GM18505 (cell line): ENCODE data around the gene ZNF618.
"Not testable (repeated sequence)": the region's sequence is repeated elsewhere in the genome, so short reads cannot be mapped to it uniquely, and the experiment has no call there.

ENCODE experiments used
- ATAC-seq: cut with Tn5 transposase; IDR thresholded peaks from one replicate; pipeline ENCODE4 v1.9.1; 2021; ENCODE audit not compliant: unreplicated experiment
- POLR2A ChIP-seq: IDR thresholded peaks from 4 replicates; pipeline ENCODE4 v1.6.1; 2011; ENCODE audit warnings: borderline replicate concordance; ENCODE audit not compliant: insufficient read depth, insufficient read length; ENCODE audit errors: extremely low read depth

Gene ZNF618

DNA sequence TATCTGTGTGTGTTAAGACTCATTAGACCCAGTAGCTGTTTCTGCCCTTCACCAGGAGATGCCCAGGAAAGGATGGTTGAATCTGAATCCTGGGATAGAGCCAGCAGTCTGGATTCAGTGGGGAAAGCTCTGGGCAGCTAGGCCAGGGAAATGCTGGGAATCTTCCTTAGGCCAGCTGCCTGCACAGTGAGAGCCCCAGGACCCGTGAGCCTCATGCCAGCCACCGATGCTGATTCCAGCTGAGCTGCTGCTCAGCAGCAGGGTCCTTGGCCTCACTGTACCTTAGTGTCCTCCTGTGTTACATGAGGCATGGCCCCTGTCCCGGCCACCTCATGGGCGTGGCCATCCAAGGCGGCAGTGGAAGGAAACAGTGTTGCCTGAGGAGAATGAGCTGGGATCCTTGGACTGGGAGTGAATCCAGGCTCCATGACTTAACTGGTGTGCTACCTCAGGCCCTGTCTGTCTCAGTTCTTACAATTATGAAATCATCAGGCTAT lies 114.9 kb downstream of the ZNF618 start:
- no peak for TF ChIP-seq POLR2A
- no peak for ATAC-seq

DNA sequence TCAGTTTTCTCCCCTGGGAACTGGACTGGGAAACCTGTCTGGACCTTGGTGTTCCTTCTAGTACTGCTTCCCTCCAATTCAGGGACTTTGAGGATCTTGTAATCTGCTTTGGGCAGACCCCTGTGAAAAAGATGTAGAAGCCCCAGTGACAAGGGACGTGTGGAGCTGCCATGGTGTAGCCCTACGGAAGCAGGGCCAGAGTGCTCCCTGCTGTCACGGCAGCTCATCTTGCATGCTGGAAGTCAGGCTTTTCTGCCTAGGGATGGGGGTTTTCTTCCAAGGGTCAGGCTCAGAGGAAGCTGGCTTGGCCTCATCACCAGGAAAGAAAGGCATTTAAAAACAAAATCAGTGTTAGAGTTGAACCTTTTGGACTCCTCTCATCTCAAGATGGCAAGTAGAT lies 115.6 kb downstream of the ZNF618 start:
- no peak for ATAC-seq
- no peak for TF ChIP-seq POLR2A

DNA sequence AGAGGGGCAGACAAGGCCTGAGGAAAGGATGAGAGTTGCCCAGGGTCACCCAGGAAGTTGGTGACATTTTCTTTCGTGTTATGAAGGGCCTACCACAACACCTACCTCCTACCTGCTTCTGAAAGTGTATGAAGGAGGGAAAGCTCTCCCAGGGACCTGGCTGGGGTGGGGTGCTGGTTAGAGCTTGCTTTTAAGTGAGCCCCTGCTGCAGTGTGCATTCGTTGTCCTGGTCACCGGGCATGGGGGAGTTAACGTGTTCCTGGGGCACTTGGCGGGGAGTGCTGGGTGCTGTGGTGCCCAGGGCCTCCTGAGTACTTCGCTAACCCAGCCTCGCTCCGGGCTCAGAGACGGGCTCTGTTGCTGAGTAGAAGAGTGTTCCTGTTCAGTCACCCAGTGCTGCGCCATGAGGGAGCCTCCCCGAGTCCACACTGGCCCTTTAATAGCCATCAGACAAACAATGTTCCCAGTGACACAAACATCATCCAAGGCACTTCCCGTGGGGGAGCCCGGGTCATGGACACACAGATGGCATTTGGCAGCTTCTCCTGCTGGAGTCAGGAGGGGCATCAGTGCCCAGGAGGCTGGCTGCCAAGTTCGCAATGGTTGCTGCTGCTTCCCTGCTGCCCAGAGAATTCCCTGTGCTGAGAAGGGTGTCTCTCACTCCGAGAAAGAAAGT lies 116.3 kb downstream of the ZNF618 start:
- TF ChIP-seq POLR2A = no peak
- no peak for ATAC-seq

DNA sequence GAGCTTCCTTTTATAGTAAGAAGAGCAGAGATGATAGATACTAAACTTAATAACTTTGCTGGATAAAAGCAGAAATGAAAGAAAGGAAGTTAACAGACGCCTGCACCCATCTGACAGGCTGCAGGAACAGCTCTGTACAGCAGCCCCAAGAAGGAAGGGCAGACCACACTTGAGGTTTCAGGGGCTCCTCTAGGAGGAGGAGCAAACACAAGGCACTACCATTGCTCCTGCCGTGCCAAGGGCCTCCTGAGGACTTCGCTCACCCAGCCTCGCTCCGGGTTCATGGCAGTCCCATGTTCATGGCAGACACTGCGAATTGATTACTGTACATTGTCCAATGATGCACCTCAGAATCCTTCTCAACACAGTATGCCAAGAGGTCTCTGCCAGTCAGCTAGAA lies 116.9 kb downstream of the ZNF618 start:
- no peak for TF ChIP-seq POLR2A
- ATAC-seq = no peak

DNA sequence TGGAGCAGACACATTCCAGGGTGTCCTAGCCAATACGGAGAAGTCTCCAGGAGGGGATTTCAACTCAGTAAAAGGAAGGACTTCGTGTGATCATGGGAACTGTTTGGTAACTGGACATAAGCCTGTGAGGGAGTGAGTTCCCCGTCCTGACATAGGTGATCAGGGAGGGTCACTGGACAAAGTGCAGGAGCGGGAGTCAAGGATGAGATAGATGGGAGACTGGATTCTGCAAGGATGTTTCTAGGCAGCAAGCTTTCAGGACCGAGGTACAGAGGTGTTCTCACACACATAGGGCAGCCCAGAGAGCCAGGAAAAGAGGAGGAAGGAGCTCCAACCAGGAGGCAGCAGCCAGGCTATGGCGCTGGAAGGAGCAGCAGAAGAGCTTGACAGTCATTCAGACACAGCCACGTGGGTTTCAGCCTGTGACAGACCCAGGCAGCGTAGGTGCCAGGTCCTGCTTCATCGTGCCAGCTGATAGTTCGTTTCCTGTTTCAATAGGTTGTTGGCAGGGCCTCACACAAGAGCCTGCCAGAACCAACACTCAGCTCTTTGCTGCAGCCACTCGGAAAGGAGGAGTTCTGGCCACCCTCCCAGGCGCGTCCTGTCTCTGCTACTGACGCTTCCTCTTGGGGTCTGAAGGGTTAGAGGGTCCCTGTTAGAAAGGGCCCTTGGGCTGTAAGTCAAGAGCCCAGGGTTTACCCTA lies 117.9 kb downstream of the ZNF618 start:
- ATAC-seq = no peak
- TF ChIP-seq POLR2A = no peak

DNA sequence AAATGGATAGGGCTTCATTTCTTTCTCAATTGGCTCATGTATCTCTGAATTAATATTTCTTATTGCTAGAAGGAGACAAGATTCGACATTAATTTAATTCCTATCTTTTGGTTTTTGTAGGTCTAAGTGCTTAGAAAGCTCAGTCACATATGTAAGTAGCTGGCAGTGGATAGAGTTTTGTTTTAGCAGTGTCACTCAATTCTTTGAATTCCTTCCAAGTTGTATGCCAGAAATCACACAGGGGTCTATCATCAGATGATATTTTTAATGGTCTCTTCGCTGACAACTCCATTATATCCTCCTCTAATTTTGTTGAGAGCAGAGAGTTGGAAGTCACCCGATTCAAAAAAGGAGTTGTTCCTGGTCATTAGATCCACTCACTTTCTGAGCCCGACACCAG lies 119.3 kb downstream of the ZNF618 start:
- TF ChIP-seq POLR2A = no peak
- ATAC-seq = no peak

DNA sequence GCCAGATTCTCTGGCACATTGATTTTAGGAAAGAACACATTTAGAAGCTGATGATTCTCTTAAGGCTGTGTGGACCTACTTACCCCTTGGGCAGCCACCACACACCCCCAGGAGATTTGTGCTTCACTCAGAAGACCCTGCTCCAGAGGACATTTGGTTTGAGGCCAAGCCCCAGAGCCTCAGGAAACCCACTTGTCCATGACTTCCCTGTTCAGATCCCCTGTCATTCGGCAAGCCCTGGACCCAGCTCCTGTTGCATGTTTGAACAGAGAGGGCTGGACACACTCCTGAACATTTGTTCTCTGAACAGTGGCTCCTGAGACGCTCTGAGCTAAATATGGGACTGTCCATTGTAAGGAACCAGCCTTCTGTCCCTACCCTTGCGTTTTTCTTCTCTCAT lies 119.9 kb downstream of the ZNF618 start:
- TF ChIP-seq POLR2A = no peak
- no peak for ATAC-seq

DNA sequence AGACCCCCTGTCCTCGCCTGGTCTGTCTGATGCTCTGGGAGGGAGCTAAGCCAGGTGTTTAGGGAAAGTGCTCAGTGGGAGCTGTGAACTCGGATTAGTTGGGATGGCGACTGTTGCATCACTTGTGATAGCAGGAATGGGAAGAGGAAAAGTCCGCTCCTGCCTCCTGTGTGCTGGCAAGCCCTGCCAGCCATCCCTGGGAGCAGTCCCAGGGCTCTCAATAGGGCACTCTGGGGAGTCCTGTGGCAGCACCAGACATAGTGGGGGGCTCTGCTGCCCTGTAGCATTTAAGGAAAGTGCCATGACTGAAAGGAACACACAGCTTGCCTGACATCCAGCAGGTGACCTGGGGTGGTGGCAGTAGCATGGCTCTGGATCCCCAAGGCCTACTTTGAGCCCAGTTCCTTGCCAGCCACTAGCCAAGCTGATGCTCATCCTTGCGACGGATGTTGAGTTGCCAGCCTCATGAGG lies 120.5 kb downstream of the ZNF618 start:
- ATAC-seq = no peak
- TF ChIP-seq POLR2A = no peak

DNA sequence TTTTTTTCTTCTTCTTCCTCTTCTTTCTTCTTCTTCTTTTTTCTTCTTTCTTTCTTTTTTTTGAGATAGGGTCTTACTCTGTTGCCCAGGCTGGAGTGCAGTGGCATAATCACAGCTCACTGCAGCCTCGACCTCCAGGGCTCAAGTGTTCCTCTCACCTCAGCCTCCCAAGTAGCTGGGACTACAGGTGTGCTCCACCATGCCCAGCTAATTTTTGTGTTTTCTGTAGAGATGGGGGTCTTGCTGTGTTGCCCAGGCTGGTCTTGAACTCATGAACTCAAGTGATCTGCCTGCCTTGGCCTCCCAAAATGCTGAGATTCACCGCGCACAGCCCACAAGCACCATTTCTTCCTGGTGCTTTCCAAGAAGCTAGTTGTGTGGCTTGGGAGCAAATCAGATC lies 121.0 kb downstream of the ZNF618 start:
- not testable (repeated sequence) for ATAC-seq

DNA sequence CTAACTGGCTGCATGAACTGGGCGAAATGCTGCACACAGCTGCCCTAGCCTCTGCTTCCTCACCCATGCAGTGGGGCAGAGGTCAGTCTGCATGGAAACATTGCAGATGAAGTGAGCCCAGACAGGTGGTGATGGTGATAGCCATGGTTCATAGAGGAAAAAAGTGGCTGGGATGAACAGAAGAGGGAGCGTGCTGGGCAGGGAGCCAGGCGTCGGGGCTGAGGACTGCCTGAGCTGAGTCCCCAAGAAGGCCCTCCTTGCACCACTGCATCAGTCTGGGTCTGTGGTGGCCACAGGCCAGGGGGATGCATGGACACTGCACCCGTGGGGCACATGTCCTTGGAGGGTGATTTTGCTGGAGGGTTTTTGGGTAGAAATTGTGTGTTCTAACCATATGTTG lies 121.5 kb downstream of the ZNF618 start:
- no peak for TF ChIP-seq POLR2A
- ATAC-seq = no peak

DNA sequence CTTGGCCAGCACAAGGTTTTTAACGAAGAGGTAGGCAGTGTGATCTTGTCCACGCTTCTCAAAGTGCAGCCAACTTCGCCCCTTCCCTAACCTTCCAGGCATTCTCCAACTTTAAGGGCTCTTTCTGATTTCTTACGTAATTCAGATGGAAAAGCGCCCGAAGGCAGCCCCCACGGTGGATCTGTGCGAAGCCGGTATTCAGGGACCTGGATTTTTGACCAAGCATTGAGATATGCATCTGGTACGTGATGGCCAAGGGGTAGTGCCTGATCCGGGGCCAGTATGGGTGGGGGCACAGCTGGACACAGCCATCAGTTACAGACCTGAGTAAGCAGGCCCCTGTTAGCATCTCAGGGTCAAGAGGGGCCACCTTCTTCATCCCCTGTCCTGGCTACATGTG lies 122.0 kb downstream of the ZNF618 start:
- no peak for TF ChIP-seq POLR2A
- no peak for ATAC-seq

DNA sequence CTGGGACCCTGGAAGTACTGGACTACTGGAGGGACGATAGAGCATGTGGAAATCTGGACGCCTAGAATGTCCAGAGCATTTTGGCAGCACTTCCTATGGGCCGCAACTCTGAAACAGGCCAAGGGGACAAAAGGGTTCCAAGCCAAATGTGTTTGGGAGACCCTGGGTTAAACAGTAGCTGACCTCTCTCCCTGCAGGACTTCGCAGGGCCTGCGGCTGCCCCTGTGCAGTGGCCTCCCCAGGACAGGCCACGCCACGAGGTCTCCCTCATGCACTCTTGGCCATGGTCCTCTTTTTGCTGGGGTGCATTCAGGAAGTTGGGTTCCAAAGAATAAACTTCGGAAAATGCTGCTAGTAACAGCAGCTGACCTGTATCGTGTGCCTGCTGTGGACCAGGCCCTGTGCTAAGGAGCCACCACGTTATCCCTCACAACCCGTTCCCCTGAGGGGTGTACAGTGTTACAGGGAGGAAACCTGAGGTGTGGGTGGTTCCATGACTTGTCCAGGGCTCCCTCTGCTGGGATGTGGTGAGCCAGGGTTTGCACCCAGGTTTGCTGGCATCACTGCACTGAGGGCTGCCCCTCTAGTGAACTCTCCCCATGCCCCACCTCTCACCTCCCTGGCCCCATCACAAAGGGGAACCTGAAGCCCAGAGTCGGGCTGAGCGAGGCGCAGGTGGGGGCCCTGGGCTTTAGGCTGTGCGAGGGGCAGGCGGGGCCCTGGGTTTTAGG lies 122.6 kb downstream of the ZNF618 start:
- no peak for TF ChIP-seq POLR2A
- no peak for ATAC-seq

DNA sequence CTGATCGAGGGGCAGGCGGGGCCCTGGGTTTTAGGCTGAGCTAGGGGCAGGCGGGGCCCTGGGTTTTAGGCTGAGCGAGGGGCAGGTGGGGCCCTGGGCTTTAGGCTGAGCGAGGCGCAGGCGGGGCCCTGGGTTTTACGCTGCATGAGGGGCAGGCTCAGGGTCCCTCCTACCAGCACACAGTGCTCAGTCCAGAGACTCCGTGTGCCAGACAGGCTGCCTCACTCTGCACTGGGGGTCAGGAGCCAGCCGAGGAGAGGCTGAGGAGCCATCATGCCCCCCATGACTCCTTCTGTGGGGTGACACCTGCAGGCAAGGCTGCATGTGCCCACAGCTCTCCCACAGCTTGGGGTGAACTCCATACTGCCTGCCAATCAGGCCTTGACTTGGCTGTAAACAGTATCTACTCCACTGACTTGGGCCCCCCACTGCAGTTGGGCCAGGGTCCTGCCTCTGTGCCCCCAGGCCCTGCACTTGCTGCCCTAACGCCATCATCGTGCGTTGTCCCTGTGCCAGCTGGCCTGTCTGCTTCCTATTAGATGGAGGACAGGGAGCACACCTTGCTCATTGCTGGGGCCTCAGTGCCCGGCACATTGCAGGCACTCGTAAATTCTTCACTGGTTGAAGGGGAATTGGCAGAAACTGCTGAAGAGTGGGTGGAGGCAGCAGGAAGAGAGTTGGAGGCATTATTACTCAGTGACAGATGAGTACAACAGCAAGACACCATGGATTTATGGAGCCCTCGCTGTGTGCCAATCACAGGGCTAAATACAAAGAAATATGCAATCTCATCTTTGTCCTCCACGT lies 123.3 kb downstream of the ZNF618 start:
- no peak for ATAC-seq
- no peak for TF ChIP-seq POLR2A
